ENCODE data around the gene DDX47. TPM values are rescaled to one million over a fixed set of nuclear protein-coding genes. Genes with fewer than 3 reads are reported as not detected.

DDX47 gene
- total and polyA plus RNA-seq, 2 of the 13 experiments (the other 11 are each of a cell fraction or from before 2014, with no cell fraction given): 48.5 to 78.7 TPM

GRCh38 chr12:12786351-12786705, 26.8 kb upstream of the DDX47 start:
- no peaks in the 10 kb centered on the region for H3K79me2 ChIP-seq (ENCODE audit: insufficient read depth, low read length)
- in situ Hi-C loops (cut with HindIII; ENCODE audit: extremely low pct_ligation_motif_present, low pct_unique_long_range_greater_than_20kb): loop anchor here (25.0 kb wide), 1 partner anchor 426 kb away; no protein-coding TSS in a partner anchor
- H3K4me2 ChIP-seq (ENCODE audit: low read depth, low read length): peak overlapping the region; percentile 66
- no TSS peak for BruUV-seq (replicated peaks)
- ChIA-PET POLR2A (interaction anchor here (1.0 to 1.5 kb wide), 2 partner anchors 52 to 166 kb away, joined by 3 to 7 read pairs; no protein-coding TSS in a partner anchor), CTCF (ENCODE audit: low intra/inter-chr PET ratio, low total read pairs) (no interaction called here)
- no peak overlapping the region for H3K27ac ChIP-seq (ENCODE audit: extremely low read length, insufficient read depth, low read length)
- no peaks in the 10 kb centered on the region for H3K9me3 ChIP-seq (ENCODE audit: low read length)
- no peak overlapping the region for H2AFZ ChIP-seq (ENCODE audit: low read length)
- 62% methylated on average over 4 of the region's 4 CpGs for WGBS (ENCODE audit: low lambda C conversion rate)
- no peak for TF ChIP-seq NPAS2 (CRISPR knock-in tag; IDR thresholded peaks at IDR 0.05; ENCODE audit: borderline replicate concordance)
- TF ChIP-seq UBTF (CRISPR knock-in tag; IDR thresholded peaks at IDR 0.05): no peak
- TF ChIP-seq YEATS4 (CRISPR knock-in tag; IDR thresholded peaks at IDR 0.05; ENCODE audit: borderline replicate concordance): no peak
- TF ChIP-seq FIP1L1 (IDR thresholded peaks at IDR 0.05; ENCODE audit: borderline replicate concordance, insufficient read depth, low read depth, low read length): no peak
- TF ChIP-seq TRIM22 (IDR thresholded peaks at IDR 0.05): no peak
- TF ChIP-seq TMF1 (CRISPR knock-in tag; IDR thresholded peaks at IDR 0.05; ENCODE audit: low read depth): no peak
- no peak for TF ChIP-seq ZNF800 (CRISPR knock-in tag; IDR thresholded peaks at IDR 0.05)
- ATAC-seq (no peak), FAIRE-seq (no peak), DNase-seq (ENCODE audit: low spot score) (no peak)
- no peaks in the 10 kb centered on the region for H3K36me3 ChIP-seq (replicated peaks in 1 of 2; ENCODE audit: control insufficient read depth in 1 of 2, insufficient read depth in 2 of 2, low read length in 2 of 2)
- H3K27me3 ChIP-seq (ENCODE audit: control insufficient read depth in 1 of 2, insufficient read depth in 2 of 2, low read length in 2 of 2): peaks cover 0 to 35% of the 10 kb centered on the region in 2 experiments; a peak in 4 of 5 replicates
- peak overlapping the region; percentile 24; the same call in 1 of the 2 replicates for H3K9ac ChIP-seq (ENCODE audit: insufficient read depth, low read depth, low read length)
- peaks cover 30% of the 10 kb centered on the region for H3K4me1 ChIP-seq (ENCODE audit: insufficient read depth, low read length)
- peak overlapping the region in 1 of 3 experiments; percentile 51; a peak in 1 of 6 replicates for H3K4me3 ChIP-seq (replicated peaks in 1 of 3; ENCODE audit: insufficient read depth in 1 of 3, low read depth in 2 of 3, low read length in 3 of 3)
- intact Hi-C loops (cut with micrococcal nuclease; ENCODE audit: unreplicated experiment): loop anchor here (5.0 kb wide), 1 partner anchor 196 kb away; no protein-coding TSS in a partner anchor
- H4K20me1 ChIP-seq (ENCODE audit: insufficient read depth, low read length): no peaks in the 10 kb centered on the region

All from HepG2 (cell line).